ENCODE results near the gene ESPL1.
A peak's percentile ranks its signal among the peaks of the same experiment; 100 is the strongest.
"Not testable (repeated sequence)": the region's sequence is repeated elsewhere in the genome, so short reads cannot be mapped to it uniquely, and the experiment has no call there.

The ESPL1 gene

DNA sequence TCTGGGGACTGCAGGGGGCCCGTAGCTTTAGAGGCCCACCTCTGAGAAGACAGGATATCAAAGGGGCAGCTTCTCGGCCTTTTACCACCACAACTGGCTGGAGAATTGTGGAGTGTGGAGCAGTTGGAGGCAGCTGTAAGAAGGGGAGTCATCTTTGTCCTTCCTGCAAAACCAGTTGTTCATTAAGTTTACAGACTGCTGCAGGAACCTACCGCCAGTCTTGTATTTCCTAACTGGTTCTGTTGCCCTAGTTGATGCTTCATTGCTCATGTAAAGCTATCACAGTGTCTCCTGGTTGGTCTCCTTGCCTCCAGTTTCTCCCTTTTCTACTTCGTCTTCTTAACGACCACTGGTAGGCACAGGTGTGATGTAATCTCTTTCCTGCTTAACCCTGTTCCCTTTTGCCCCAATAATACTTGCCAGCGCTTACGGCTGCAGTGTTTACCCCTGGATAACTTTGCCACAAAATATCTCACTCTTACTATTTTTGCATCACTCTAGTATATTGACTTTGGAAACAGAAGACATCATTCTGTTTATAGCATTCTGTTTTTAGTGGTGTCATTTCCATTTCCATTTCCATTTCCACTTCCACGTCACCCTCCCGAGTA, 11.9 kb downstream of the ESPL1 start:
- Histone ChIP-seq H3K9ac (ENCODE audit: low read length) (no peak overlapping the region), H3K4me1 (ENCODE audit: control insufficient read depth, insufficient read depth, low read length) (no peaks in the 10 kb centered on the region), H3K27me3 (ENCODE audit: control insufficient read depth, insufficient read depth, low read length) (no peaks in the 10 kb centered on the region), H3K9me3 (ENCODE audit: control insufficient read depth, low read length) (no peaks in the 10 kb centered on the region), H3K4me3 (ENCODE audit: low read length) (no peak overlapping the region), H3K36me3 (ENCODE audit: control insufficient read depth, insufficient read depth, low read length) (no peaks in the 10 kb centered on the region)

- no peak overlapping the region for H3K9ac ChIP-seq (ENCODE audit: low read length)
- H3K9me3 ChIP-seq (ENCODE audit: control insufficient read depth, low read length) = no peaks in the 10 kb centered on the region
- H3K27me3 ChIP-seq (ENCODE audit: control insufficient read depth, insufficient read depth, low read length) = no peaks in the 10 kb centered on the region
- H3K4me1 ChIP-seq (ENCODE audit: control insufficient read depth, insufficient read depth, low read length) = no peaks in the 10 kb centered on the region
- no peak overlapping the region for H3K4me3 ChIP-seq (ENCODE audit: low read length)
- H3K36me3 ChIP-seq (ENCODE audit: control insufficient read depth, insufficient read depth, low read length) = no peaks in the 10 kb centered on the region
These were observed 18.3 kb downstream of the ESPL1 start for GRCh38 chr12:53286448-53286847.

GRCh38 chr12:53287741-53288216, 19.7 kb downstream of the ESPL1 start:
- Histone ChIP-seq H3K4me3 (ENCODE audit: low read length) (no peak overlapping the region), H3K27me3 (ENCODE audit: control insufficient read depth, insufficient read depth, low read length) (no peaks in the 10 kb centered on the region), H3K36me3 (ENCODE audit: control insufficient read depth, insufficient read depth, low read length) (no peaks in the 10 kb centered on the region), H3K4me1 (ENCODE audit: control insufficient read depth, insufficient read depth, low read length) (no peaks in the 10 kb centered on the region), H3K9ac (ENCODE audit: low read length) (no peak overlapping the region), H3K9me3 (ENCODE audit: control insufficient read depth, low read length) (no peaks in the 10 kb centered on the region)

GRCh38 chr12:53288322-53288721, 20.2 kb downstream of the ESPL1 start:
- Histone ChIP-seq H3K9ac (ENCODE audit: low read length) (no peak overlapping the region), H3K4me1 (ENCODE audit: control insufficient read depth, insufficient read depth, low read length) (no peaks in the 10 kb centered on the region), H3K36me3 (ENCODE audit: control insufficient read depth, insufficient read depth, low read length) (no peaks in the 10 kb centered on the region)

GRCh38 chr12:53289891-53290290, 21.8 kb downstream of the ESPL1 start:
- no peaks in the 10 kb centered on the region for H3K36me3 ChIP-seq (ENCODE audit: control insufficient read depth, insufficient read depth, low read length)
- no peak overlapping the region for H3K9ac ChIP-seq (ENCODE audit: low read length)
- no peaks in the 10 kb centered on the region for H3K9me3 ChIP-seq (ENCODE audit: control insufficient read depth, low read length)
- H3K4me1 ChIP-seq (ENCODE audit: control insufficient read depth, insufficient read depth, low read length) = no peaks in the 10 kb centered on the region
- no peaks in the 10 kb centered on the region for H3K27me3 ChIP-seq (ENCODE audit: control insufficient read depth, insufficient read depth, low read length)
- no peak overlapping the region for H3K4me3 ChIP-seq (ENCODE audit: low read length)

More at GRCh38 chr12:53288322-53288721, 20.2 kb downstream of the ESPL1 start:
- H3K9me3 ChIP-seq (ENCODE audit: control insufficient read depth, low read length) = no peaks in the 10 kb centered on the region
- no peak overlapping the region for H3K4me3 ChIP-seq (ENCODE audit: low read length)
- no peaks in the 10 kb centered on the region for H3K27me3 ChIP-seq (ENCODE audit: control insufficient read depth, insufficient read depth, low read length)

DNA sequence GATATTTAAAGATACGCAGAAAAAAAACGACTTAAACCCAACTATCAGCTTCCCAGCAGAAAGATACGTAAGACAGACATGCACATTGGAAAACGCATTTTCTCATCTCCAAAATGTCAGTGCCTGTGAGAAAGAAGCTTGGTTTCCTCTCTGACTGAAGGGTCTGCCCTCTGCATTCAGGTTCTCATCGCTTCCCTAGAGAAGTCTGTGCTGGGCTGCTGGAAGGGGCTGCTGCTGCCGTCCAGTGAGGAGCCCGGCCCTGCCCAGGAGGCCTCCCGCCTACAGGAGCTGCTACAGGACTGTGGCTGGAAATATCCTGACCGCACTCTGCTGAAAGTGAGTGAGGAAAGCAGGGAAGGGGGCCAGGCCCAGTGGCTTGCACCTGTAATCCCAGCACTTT, 22.6 kb downstream of the ESPL1 start:
- Histone ChIP-seq H3K27me3 (ENCODE audit: control insufficient read depth, insufficient read depth, low read length) (no peaks in the 10 kb centered on the region), H3K4me3 (ENCODE audit: low read length) (no peak overlapping the region), H3K9ac (ENCODE audit: low read length) (no peak overlapping the region), H3K4me1 (ENCODE audit: control insufficient read depth, insufficient read depth, low read length) (no peaks in the 10 kb centered on the region), H3K9me3 (ENCODE audit: control insufficient read depth, low read length) (no peaks in the 10 kb centered on the region), H3K36me3 (ENCODE audit: control insufficient read depth, insufficient read depth, low read length) (no peaks in the 10 kb centered on the region)

DNA sequence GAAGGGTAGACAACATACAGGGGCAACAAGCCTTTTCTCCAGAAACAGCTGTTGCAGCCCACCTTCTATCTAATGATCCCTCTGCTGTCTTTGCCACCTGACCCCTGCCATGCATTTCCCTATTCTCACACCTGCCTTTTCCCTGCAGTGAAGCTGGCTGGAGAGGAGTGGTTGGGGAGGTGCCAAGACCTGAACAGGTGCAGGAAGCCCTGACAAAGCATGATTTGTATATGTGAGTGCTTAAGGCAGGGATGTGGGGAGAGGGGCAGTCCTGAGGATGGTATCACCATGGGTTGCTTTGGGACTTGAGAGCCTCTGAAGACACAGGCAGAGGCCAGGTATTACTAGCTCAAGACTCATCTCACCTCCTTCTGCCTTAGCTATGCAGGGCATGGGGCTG, 24.3 kb downstream of the ESPL1 start:
- no peak overlapping the region for H3K9ac ChIP-seq (ENCODE audit: low read length)

GRCh38 chr12:53295070-53295890, 27.2 kb downstream of the ESPL1 start, which contains the start of gene PFDN5:
Gene PFDN5 (plus strand): TSS chr12:53295542. CDS start chr12:53295568, 26 bp downstream.
- Histone ChIP-seq H3K9ac (ENCODE audit: low read length) (peak within 1 kb of the TSS; percentile 96), H3K4me3 (ENCODE audit: low read length) (peak within 1 kb of the TSS; percentile 90), H3K27me3 (ENCODE audit: control insufficient read depth, insufficient read depth, low read length) (no peaks in the 10 kb centered on the region), H3K4me1 (ENCODE audit: control insufficient read depth, insufficient read depth, low read length) (peaks cover 10% of the 10 kb centered on the region), H3K36me3 (ENCODE audit: control insufficient read depth, insufficient read depth, low read length) (no peaks in the 10 kb centered on the region), H3K9me3 (ENCODE audit: control insufficient read depth, low read length) (no peaks in the 10 kb centered on the region)

More for the DNA sequence above, 24.3 kb downstream of the ESPL1 start:
- H3K36me3 ChIP-seq (ENCODE audit: control insufficient read depth, insufficient read depth, low read length) = no peaks in the 10 kb centered on the region
- peaks cover 6% of the 10 kb centered on the region for H3K4me1 ChIP-seq (ENCODE audit: control insufficient read depth, insufficient read depth, low read length)
- H3K27me3 ChIP-seq (ENCODE audit: control insufficient read depth, insufficient read depth, low read length) = no peaks in the 10 kb centered on the region
- no peak overlapping the region for H3K4me3 ChIP-seq (ENCODE audit: low read length)
- no peaks in the 10 kb centered on the region for H3K9me3 ChIP-seq (ENCODE audit: control insufficient read depth, low read length)

DNA sequence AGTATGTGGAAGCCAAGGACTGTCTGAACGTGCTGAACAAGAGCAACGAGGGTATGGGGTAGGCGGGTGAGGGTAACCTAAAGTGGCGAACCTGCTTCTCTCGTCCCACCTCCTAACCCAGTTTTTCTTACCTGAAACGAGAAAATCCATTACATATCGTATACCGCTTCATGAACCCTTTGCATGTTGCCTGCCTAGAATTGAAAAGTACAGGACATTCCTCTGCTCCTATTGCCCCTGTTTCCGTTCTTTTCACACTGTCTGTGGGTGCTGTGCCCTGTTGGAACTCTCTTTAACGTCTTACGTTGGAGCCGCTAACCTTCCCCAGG, 27.8 kb downstream of the ESPL1 start:
- no peaks in the 10 kb centered on the region for H3K36me3 ChIP-seq (ENCODE audit: control insufficient read depth, insufficient read depth, low read length)
- peaks cover 14% of the 10 kb centered on the region for H3K4me1 ChIP-seq (ENCODE audit: control insufficient read depth, insufficient read depth, low read length)
- peak overlapping the region; percentile 90 for H3K4me3 ChIP-seq (ENCODE audit: low read length)
- H3K27me3 ChIP-seq (ENCODE audit: control insufficient read depth, insufficient read depth, low read length) = no peaks in the 10 kb centered on the region
- no peaks in the 10 kb centered on the region for H3K9me3 ChIP-seq (ENCODE audit: control insufficient read depth, low read length)
- H3K9ac ChIP-seq (ENCODE audit: low read length) = peak overlapping the region; percentile 96

- not testable (repeated sequence) for H3K4me3 ChIP-seq (ENCODE audit: low read length); H3K9me3 ChIP-seq (ENCODE audit: control insufficient read depth, low read length); H3K36me3 ChIP-seq (ENCODE audit: control insufficient read depth, insufficient read depth, low read length); H3K9ac ChIP-seq (ENCODE audit: low read length); H3K27me3 ChIP-seq (ENCODE audit: control insufficient read depth, insufficient read depth, low read length)
- peaks cover 14% of the 10 kb centered on the region for H3K4me1 ChIP-seq (ENCODE audit: control insufficient read depth, insufficient read depth, low read length)
These were observed 29.0 kb downstream of the ESPL1 start for GRCh38 chr12:53297106-53297505.

DNA sequence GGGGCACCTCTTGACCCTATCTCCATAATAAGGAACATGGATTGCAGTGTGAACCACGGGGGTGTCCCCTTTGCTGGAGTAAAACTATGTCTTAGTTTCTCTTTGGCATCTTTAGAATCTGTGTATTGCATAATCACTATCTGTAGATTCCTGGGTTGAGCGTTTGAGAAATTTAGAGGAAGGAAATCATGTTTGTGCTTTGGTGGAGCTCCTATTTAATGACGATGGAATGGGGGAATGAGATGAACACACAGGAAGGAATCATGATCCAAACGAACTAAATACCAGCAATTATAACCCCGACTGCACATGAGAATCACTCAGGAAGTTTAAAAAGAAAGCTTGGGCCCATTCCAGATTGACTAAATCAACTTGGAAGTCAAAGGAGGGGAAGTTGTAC, 30.1 kb downstream of the ESPL1 start:
- H3K9ac ChIP-seq (ENCODE audit: low read length) = no peak overlapping the region
- H3K9me3 ChIP-seq (ENCODE audit: control insufficient read depth, low read length) = no peaks in the 10 kb centered on the region
- H3K4me1 ChIP-seq (ENCODE audit: control insufficient read depth, insufficient read depth, low read length) = peaks cover 14% of the 10 kb centered on the region
- no peaks in the 10 kb centered on the region for H3K36me3 ChIP-seq (ENCODE audit: control insufficient read depth, insufficient read depth, low read length)
- no peaks in the 10 kb centered on the region for H3K27me3 ChIP-seq (ENCODE audit: control insufficient read depth, insufficient read depth, low read length)
- H3K4me3 ChIP-seq (ENCODE audit: low read length) = no peak overlapping the region

DNA sequence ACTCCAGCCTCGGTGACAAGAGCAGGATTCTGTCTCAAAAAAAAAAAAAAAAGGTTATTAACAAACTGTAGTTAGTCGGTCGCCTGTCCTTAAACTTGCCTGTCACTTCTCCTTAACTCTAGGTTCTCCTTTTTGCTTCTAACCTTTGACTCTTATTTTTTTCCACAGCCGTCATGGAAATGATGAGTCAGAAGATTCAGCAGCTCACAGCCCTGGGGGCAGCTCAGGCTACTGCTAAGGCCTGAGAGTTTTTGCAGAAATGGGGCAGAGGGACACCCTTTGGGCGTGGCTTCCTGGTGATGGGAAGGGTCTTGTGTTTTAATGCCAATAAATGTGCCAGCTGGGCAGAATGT, 31.0 kb downstream of the ESPL1 start:
- H3K9ac ChIP-seq (ENCODE audit: low read length) = no peak overlapping the region
- H3K4me3 ChIP-seq (ENCODE audit: low read length) = peak overlapping the region; percentile 86
- no peaks in the 10 kb centered on the region for H3K27me3 ChIP-seq (ENCODE audit: control insufficient read depth, insufficient read depth, low read length)
- no peaks in the 10 kb centered on the region for H3K36me3 ChIP-seq (ENCODE audit: control insufficient read depth, insufficient read depth, low read length)
- H3K9me3 ChIP-seq (ENCODE audit: control insufficient read depth, low read length) = no peaks in the 10 kb centered on the region
- peaks cover 14% of the 10 kb centered on the region for H3K4me1 ChIP-seq (ENCODE audit: control insufficient read depth, insufficient read depth, low read length)

Data from mucosa of stomach (tissue), 1 donor.